GM23248 (cell line): ENCODE results near the gene THRSP.

Source experiments
- EZH2 ChIP-seq: fragments of 200-600 bp; sonication (generic); IDR thresholded peaks from 2 replicates; pipeline ENCODE4 v1.6.1; 2018; ENCODE audit warnings: antibody characterized with exemption, mild to moderate bottlenecking; ENCODE audit not compliant: insufficient read depth, poor library complexity, severe bottlenecking
- EZH2phosphoT487 ChIP-seq: fragments of 200-600 bp; sonication (generic); IDR thresholded peaks from 2 replicates; pipeline ENCODE4 v1.6.1; 2018; ENCODE audit warnings: antibody characterized with exemption, moderate library complexity, mild to moderate bottlenecking, low read depth; ENCODE audit not compliant: insufficient read depth

- TF ChIP-seq EZH2 (no peak), EZH2phosphoT487 (no peak)
These were observed 46.7 kb downstream of the THRSP start for GRCh38 chr11:78110351-78110750.
